Ramos (cell line): ENCODE data around the gene LNPK.
"Not testable (repeated sequence)": the region's sequence is repeated elsewhere in the genome, so short reads cannot be mapped to it uniquely, and the experiment has no call there.

ENCODE experiments used
- in situ Hi-C: fragments of 300-500 bp; cut with MboI; formaldehyde crosslinking; loops from one replicate; pipeline ENCODE4 v1.14.3; 2022; ENCODE audit warnings: low sequenced_read_pairs; ENCODE audit not compliant: unreplicated experiment

Gene LNPK

GRCh38 chr2:175976391-175977157, 25.5 kb downstream of the LNPK start:
- in situ Hi-C loops = no loop called here

- in situ Hi-C loops = no loop called here
These were observed 28.7 kb downstream of the LNPK start for GRCh38 chr2:175973373-175973772.

GRCh38 chr2:175966839-175967238, 35.2 kb downstream of the LNPK start:
- in situ Hi-C loops = no loop called here

- in situ Hi-C loops = no loop called here
These were observed 36.3 kb downstream of the LNPK start for GRCh38 chr2:175965773-175966172.

- in situ Hi-C loops = no loop called here
These were observed 37.9 kb downstream of the LNPK start for GRCh38 chr2:175964195-175964594.

- in situ Hi-C loops = not testable (repeated sequence)
These were observed 38.9 kb downstream of the LNPK start for GRCh38 chr2:175963171-175963570.

GRCh38 chr2:175957845-175958244, 44.2 kb downstream of the LNPK start:
- in situ Hi-C loops = no loop called here

- in situ Hi-C loops = no loop called here
These were observed 46.9 kb downstream of the LNPK start for GRCh38 chr2:175955136-175955535.

- in situ Hi-C loops = no loop called here
These were observed 51.6 kb downstream of the LNPK start for GRCh38 chr2:175950512-175950911.

GRCh38 chr2:175948191-175948590, 53.9 kb downstream of the LNPK start:
- in situ Hi-C loops = no loop called here

GRCh38 chr2:175947073-175947472, 55.0 kb downstream of the LNPK start:
- in situ Hi-C loops = no loop called here

- in situ Hi-C loops = no loop called here
These were observed 60.4 kb downstream of the LNPK start for GRCh38 chr2:175941699-175942098.

- in situ Hi-C loops = no loop called here
These were observed 64.9 kb downstream of the LNPK start for GRCh38 chr2:175937216-175937615.

GRCh38 chr2:175935289-175936181, 66.5 kb downstream of the LNPK start:
- in situ Hi-C loops = no loop called here

- in situ Hi-C loops = no loop called here
These were observed 69.4 kb downstream of the LNPK start for GRCh38 chr2:175932675-175933074.

GRCh38 chr2:175931805-175932204, 70.3 kb downstream of the LNPK start:
- in situ Hi-C loops = no loop called here

- in situ Hi-C loops = no loop called here
These were observed 71.6 kb downstream of the LNPK start for GRCh38 chr2:175930504-175930903.

GRCh38 chr2:175929850-175930249, 72.2 kb downstream of the LNPK start:
- in situ Hi-C loops = no loop called here

GRCh38 chr2:175926272-175926671, 75.8 kb downstream of the LNPK start:
- in situ Hi-C loops = no loop called here

- in situ Hi-C loops = no loop called here
These were observed 79.9 kb downstream of the LNPK start for GRCh38 chr2:175922160-175922559.

- in situ Hi-C loops = no loop called here
These were observed 83.1 kb downstream of the LNPK start for GRCh38 chr2:175918935-175919334.
